Bronchial epithelial cell (primary cell): ENCODE results near the gene FANCC. TPM values are rescaled to one million over a fixed set of nuclear protein-coding genes. Genes with fewer than 3 reads are reported as not detected.
A peak's percentile ranks its signal among the peaks of the same experiment; 100 is the strongest.

Experiments
- DNase-seq: peaks from one replicate; pipeline ENCODE4 v3.0.0-alpha.2; 2010; ENCODE audit warnings: low read depth
- FAIRE-seq: peaks from 2 replicates; lab custom pipeline; 2011; peaks lifted over from hg19 to GRCh38; lab: Jason Lieb, UNC
- H3K27me3 ChIP-seq: 2 replicates; pipeline ENCODE4 v1.5.1; 2011; ENCODE audit warnings: low read length; ENCODE audit not compliant: control insufficient read depth, insufficient read depth
- H3K36me3 ChIP-seq: 2 replicates; pipeline ENCODE4 v1.5.1; 2011; ENCODE audit warnings: low read length; ENCODE audit not compliant: control insufficient read depth, insufficient read depth
- H3K4me3 ChIP-seq: 2 replicates; pipeline ENCODE4 v1.5.1; 2011; ENCODE audit warnings: mild to moderate bottlenecking, low read depth, low read length, control low read depth
- total RNA-seq: library from RNA; depleted of rRNA; stranded (reverse); fragments of >200 nt; gene quantifications from 2 replicates; pipeline ENCODE4 v1.2.1, GENCODE V29; 2014
- TF ChIP-seq, protein P1 (sequence below): IDR thresholded peaks from 2 replicates; pipeline ENCODE4 v1.5.1; 2011; ENCODE audit warnings: mild to moderate bottlenecking, moderate library complexity, low read length, control low read depth, inconsistent platforms; ENCODE audit not compliant: insufficient read depth, severe bottlenecking

FANCC gene
- total RNA-seq, 1 donor from 2014 or later, result 3.4 TPM

DNA sequence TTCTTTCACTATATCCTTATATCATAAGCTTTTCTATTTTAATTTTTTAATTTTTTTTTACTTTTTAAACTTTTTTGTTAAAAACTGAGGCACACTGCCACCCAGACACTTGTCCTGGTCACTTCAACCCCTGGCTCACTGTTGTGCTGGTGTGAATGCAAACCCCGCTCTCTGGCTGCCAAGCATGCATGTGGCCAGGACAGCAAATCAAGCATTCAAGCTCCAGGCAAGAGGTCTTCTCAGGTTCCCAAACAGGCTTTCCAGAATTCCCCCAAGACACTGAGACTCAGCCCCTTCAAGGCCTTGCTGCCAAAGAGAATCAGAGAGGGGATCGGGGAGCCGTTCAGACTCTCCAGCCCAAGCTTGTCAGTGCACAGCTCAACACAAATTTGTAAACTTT lies 139.9 kb downstream of the FANCC start:
- Histone ChIP-seq H3K36me3 (no peaks in the 10 kb centered on the region), H3K4me3 (no peak overlapping the region), H3K27me3 (no peaks in the 10 kb centered on the region)
- no peak for FAIRE-seq
- TF ChIP-seq, protein P1, sequence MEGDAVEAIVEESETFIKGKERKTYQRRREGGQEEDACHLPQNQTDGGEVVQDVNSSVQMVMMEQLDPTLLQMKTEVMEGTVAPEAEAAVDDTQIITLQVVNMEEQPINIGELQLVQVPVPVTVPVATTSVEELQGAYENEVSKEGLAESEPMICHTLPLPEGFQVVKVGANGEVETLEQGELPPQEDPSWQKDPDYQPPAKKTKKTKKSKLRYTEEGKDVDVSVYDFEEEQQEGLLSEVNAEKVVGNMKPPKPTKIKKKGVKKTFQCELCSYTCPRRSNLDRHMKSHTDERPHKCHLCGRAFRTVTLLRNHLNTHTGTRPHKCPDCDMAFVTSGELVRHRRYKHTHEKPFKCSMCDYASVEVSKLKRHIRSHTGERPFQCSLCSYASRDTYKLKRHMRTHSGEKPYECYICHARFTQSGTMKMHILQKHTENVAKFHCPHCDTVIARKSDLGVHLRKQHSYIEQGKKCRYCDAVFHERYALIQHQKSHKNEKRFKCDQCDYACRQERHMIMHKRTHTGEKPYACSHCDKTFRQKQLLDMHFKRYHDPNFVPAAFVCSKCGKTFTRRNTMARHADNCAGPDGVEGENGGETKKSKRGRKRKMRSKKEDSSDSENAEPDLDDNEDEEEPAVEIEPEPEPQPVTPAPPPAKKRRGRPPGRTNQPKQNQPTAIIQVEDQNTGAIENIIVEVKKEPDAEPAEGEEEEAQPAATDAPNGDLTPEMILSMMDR, result no peak
- DNase-seq, result no peak

DNA sequence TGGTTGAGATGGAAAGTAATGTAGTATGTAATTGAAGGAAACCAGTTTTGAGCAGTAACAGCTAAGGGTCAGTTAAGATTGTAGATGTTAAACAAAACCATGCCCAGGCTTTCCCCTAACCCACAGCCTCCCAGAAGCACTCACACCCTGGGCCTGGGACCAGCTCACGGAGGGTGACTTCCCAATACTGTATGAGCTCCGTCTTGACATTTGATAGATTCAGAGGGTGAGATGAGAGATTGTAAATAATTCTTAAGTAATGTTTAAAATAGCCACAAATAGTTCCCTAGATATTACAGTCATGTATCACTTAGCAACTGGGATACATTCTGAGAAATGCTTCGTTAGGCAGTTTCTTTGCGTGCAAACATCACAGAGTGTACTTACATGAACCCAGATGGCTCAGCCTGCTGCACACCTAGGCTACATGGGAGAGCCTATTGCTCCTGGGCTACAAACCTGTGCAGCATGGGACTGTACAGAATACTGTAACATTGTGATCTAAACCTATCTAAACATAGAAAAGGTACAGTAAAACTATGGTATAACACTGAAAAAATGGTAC lies 140.7 kb downstream of the FANCC start:
- no peaks in the 10 kb centered on the region for H3K27me3 ChIP-seq
- TF ChIP-seq, protein P1, result no peak
- FAIRE-seq (peak; percentile 52), DNase-seq (no peak)
- H3K36me3 ChIP-seq, result no peaks in the 10 kb centered on the region
- H3K4me3 ChIP-seq, result no peak overlapping the region

DNA sequence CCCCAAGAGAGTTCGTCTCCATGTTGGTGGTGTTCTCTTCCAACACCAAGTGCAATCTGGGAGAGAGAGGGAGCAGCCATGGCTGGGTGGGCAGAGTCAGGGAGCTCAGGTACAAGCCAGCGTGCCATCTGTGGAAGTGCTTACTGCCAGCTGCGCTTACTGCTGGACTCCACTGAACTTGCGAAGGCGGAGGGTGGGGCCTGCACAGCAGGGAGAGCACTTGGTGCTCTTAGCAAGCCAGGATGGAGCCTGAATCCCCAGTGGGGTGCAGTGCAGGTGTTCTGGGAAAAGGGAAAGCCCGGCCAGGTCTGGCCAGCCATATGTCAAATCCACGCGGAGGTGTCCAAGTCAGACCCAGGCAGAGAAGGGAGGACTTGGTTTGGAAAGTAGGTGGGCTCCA lies 142.0 kb downstream of the FANCC start:
- Histone ChIP-seq H3K36me3 (no peaks in the 10 kb centered on the region), H3K4me3 (no peak overlapping the region), H3K27me3 (no peaks in the 10 kb centered on the region)
- TF ChIP-seq, protein P1, result no peak
- DNase-seq (no peak), FAIRE-seq (no peak)

DNA sequence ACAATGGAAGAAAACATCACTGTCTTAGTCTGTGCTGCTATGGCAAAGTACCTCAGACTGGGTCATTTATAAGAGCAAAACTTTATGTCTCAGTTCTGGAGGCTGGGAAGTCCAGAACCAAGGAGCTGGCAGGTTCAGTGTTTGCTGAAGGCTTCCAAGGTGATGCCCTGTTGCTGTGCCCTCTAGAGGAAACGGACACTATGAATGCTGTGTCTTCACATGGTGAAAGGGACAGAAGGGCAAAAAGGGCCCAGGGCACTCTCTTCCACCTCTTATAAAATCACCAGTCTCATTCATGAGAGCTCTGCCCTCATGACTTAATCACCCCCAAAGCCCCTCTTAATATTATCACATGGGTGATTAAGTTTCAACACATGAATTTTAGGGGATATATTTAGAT lies 143.5 kb downstream of the FANCC start:
- TF ChIP-seq, protein P1, result no peak
- DNase-seq (no peak), FAIRE-seq (no peak)
- H3K36me3 ChIP-seq, result no peaks in the 10 kb centered on the region
- no peak overlapping the region for H3K4me3 ChIP-seq
- no peaks in the 10 kb centered on the region for H3K27me3 ChIP-seq

DNA sequence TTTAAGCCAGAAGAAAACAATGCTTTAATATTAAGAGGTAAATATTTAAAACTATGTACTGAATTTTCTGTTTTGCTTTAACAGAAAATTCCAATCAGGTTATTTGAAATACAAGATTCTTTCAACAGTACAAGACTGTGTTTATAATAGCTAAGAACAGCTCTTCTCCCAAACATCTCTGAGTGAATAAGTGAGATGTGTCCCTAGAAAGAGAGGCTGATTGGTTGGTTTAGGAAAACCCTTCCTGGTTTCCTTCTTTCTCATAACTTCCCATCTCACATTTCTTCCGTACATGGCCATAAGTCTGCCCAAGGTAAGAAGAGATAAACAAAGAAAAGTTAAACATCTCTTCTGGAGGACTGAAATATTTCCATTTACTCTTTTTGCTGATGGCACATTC lies 145.9 kb downstream of the FANCC start:
- no peak for FAIRE-seq

More for the DNA sequence above, 145.9 kb downstream of the FANCC start:
- no peak for DNase-seq
- TF ChIP-seq, protein P1, result no peak
- H3K4me3 ChIP-seq, result no peak overlapping the region
- no peaks in the 10 kb centered on the region for H3K27me3 ChIP-seq
- H3K36me3 ChIP-seq, result no peaks in the 10 kb centered on the region
